ENCODE measurements around the gene GPATCH2L. TPM values are rescaled to one million over a fixed set of nuclear protein-coding genes. Genes with fewer than 3 reads are reported as not detected.

The GPATCH2L gene
- total RNA-seq, 6 experiments from 2014 or later, result 38.3 to 44.8 (median 41.9) TPM

GRCh38 chr14:76112889-76113624 is 38.7 kb upstream of the GPATCH2L start:
- Mint-ChIP-seq H3K9me3 (no peaks in the 10 kb centered on the region), H3K36me3 (ENCODE audit: low read depth) (no peaks in the 10 kb centered on the region), H3K4me3 (no peak overlapping the region), H3K27ac (no peak overlapping the region), H3K27me3 (ENCODE audit: insufficient read depth) (peaks cover 24% of the 10 kb centered on the region), H3K4me1 (ENCODE audit: low read depth) (peaks cover 16% of the 10 kb centered on the region)
- no peak for DNase-seq
- TF ChIP-seq, protein P1, sequence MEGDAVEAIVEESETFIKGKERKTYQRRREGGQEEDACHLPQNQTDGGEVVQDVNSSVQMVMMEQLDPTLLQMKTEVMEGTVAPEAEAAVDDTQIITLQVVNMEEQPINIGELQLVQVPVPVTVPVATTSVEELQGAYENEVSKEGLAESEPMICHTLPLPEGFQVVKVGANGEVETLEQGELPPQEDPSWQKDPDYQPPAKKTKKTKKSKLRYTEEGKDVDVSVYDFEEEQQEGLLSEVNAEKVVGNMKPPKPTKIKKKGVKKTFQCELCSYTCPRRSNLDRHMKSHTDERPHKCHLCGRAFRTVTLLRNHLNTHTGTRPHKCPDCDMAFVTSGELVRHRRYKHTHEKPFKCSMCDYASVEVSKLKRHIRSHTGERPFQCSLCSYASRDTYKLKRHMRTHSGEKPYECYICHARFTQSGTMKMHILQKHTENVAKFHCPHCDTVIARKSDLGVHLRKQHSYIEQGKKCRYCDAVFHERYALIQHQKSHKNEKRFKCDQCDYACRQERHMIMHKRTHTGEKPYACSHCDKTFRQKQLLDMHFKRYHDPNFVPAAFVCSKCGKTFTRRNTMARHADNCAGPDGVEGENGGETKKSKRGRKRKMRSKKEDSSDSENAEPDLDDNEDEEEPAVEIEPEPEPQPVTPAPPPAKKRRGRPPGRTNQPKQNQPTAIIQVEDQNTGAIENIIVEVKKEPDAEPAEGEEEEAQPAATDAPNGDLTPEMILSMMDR (IDR thresholded peaks at IDR 0.05), result no peak

DNA sequence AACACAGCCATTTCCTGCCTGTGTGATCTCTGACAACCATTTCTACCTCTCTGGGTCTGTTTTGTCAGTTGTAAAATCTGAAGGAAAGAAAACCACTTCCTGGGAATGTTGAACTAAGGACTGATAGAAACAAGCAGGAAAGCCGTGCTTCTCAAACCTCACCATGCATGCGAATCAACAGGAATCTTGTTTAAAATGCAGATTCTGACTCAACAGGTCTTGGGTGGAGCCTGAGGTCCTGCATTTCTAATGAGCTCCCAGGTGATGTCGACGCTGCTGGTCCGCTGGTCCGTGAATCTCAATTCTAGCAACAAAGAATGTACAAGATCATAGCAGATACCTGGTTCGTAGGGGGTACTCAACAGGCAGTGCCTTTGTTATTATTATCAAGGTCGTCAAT is 38.0 kb upstream of the GPATCH2L start:
- no peaks in the 10 kb centered on the region for H3K36me3 Mint-ChIP-seq (ENCODE audit: low read depth)
- TF ChIP-seq, protein P1 (IDR thresholded peaks at IDR 0.05), result no peak
- no peaks in the 10 kb centered on the region for H3K9me3 Mint-ChIP-seq
- H3K27ac Mint-ChIP-seq, result no peak overlapping the region
- no peak for DNase-seq
- H3K27me3 Mint-ChIP-seq (ENCODE audit: insufficient read depth), result peaks cover 24% of the 10 kb centered on the region
- H3K4me1 Mint-ChIP-seq (ENCODE audit: low read depth), result peaks cover 14% of the 10 kb centered on the region
- H3K4me3 Mint-ChIP-seq, result no peak overlapping the region

GRCh38 chr14:76115010-76115422 is 36.7 kb upstream of the GPATCH2L start:
- TF ChIP-seq, protein P1 (IDR thresholded peaks at IDR 0.05), result peak; percentile 15; the same call in 1 of the 2 replicates
- Mint-ChIP-seq H3K4me1 (ENCODE audit: low read depth) (peaks cover 1% of the 10 kb centered on the region; the same call in 1 of the 2 replicates), H3K27ac (no peak overlapping the region), H3K27me3 (ENCODE audit: insufficient read depth) (peaks cover 20% of the 10 kb centered on the region), H3K4me3 (no peak overlapping the region), H3K36me3 (ENCODE audit: low read depth) (no peaks in the 10 kb centered on the region), H3K9me3 (no peaks in the 10 kb centered on the region)
- DNase-seq, result no peak

DNA sequence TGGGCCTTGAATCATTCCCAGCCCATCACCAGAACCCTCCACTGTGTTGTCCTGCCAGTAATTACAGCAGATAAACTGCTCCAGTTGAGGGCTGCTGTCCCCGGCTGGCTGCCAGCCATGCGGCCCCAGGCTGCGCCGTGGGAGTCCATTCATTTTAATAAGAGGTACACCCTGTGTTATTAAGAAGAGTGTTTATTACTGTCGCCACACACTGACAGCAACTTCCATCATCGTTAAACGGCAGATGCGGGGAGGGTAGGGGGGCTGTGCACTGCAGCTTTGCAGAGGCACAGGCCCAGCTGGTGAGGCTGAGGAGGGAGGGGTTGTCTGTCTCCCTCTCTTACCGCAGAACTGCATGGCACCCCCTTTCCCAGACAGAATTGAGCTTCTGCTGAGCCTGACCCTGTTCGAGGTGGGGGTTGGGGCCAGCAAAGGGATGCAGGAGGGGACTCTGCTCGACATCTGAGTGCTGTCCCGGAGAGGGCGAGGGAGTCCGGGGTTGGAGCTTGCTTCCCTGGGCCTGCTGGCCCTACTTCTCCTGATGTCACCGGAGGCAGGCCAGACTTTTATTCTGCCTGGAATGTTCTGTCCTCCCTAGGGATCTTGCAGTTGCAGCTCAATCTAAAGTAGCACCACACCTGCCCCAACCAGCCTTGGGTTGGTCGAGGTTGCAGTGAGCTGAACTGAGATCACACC is 33.8 kb upstream of the GPATCH2L start:
- TF ChIP-seq, protein P1 (IDR thresholded peaks at IDR 0.05), result no peak
- DNase-seq, result no peak
- H3K27ac Mint-ChIP-seq, result no peak overlapping the region

DNA sequence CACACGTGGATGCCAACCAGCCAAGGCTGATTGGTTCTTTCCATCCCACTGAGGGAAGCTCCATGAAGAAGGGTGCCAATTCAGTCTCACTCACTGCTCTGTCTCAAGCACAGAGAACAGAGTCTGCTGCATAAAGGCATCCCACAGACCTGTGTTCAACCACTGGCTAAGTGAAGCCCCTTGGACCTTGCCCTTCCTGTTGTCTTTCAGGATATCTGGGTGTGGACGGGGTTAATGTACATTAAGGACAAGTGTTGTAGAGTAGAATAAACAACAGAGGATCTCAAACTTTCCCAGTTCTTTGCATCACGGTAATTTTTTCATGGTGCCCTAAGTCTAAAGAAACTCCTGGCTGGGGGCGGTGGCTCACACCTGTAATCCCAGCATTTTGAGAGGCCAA is 33.1 kb upstream of the GPATCH2L start:
- DNase-seq, result no peak
- no peak overlapping the region for H3K27ac Mint-ChIP-seq
- peaks cover 31% of the 10 kb centered on the region for H3K27me3 Mint-ChIP-seq (ENCODE audit: insufficient read depth)
- TF ChIP-seq, protein P1 (IDR thresholded peaks at IDR 0.05), result no peak
- H3K36me3 Mint-ChIP-seq (ENCODE audit: low read depth), result no peaks in the 10 kb centered on the region
- H3K9me3 Mint-ChIP-seq, result no peaks in the 10 kb centered on the region
- H3K4me1 Mint-ChIP-seq (ENCODE audit: low read depth), result no peaks in the 10 kb centered on the region
- no peak overlapping the region for H3K4me3 Mint-ChIP-seq

More for the DNA sequence above, 33.8 kb upstream of the GPATCH2L start:
- H3K27me3 Mint-ChIP-seq (ENCODE audit: insufficient read depth), result peaks cover 25% of the 10 kb centered on the region
- H3K4me1 Mint-ChIP-seq (ENCODE audit: low read depth), result no peaks in the 10 kb centered on the region
- H3K4me3 Mint-ChIP-seq, result no peak overlapping the region
- H3K36me3 Mint-ChIP-seq (ENCODE audit: low read depth), result no peaks in the 10 kb centered on the region
- no peaks in the 10 kb centered on the region for H3K9me3 Mint-ChIP-seq
